ENCODE measurements around the gene EEF1A1. TPM values are rescaled to one million over a fixed set of nuclear protein-coding genes. Genes with fewer than 3 reads are reported as not detected.

Gene EEF1A1
- total and polyA plus RNA-seq, 10 donors: 7,486 to 13,640 (median 9,400) TPM

DNA sequence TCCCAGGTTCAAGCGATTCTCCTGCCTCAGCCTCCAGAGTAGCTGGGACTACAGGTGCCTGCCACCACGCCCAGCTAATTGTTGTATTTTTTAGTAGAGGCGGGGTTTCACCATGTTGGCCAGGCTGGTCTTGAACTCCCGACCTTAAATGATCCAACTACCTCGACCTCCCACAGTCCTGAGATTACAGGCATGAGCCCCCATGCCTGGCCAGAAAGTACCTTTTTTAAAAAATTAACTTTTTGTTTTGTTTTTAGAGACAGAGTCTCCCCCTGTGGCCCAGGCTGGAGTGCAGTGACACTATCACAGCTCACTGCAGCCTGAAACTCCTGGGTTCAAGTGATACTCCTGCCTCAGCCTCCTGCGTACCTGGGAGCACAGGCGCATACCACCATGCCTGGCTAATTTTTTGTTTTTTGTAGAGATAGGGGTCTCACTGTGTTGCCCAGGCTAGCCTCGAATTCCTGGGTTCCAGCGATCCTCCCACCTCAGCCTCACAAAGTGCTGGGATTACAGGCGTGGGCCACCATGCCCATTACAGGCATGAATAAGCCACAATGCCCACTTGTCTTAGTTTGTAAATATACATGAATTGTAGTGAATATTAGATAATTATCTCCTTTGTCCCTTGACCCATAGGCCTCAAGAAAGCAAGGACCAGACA lies 17.4 kb upstream of the EEF1A1 start:
- Histone ChIP-seq H3K4me1 (no peaks in the 10 kb centered on the region), H3K9me3 (no peaks in the 10 kb centered on the region), H3K27ac (no peak overlapping the region), H3K4me3 (no peak overlapping the region), H3K27me3 (replicated peaks in 1 of 7) (no peaks in the 10 kb centered on the region), H3K36me3 (no peaks in the 10 kb centered on the region)
- intact Hi-C loops (cut with DNase I; ENCODE audit: low total_unique reads): no loop called here
- DNase-seq: peak; percentile 22
- TF ChIP-seq, protein P1, sequence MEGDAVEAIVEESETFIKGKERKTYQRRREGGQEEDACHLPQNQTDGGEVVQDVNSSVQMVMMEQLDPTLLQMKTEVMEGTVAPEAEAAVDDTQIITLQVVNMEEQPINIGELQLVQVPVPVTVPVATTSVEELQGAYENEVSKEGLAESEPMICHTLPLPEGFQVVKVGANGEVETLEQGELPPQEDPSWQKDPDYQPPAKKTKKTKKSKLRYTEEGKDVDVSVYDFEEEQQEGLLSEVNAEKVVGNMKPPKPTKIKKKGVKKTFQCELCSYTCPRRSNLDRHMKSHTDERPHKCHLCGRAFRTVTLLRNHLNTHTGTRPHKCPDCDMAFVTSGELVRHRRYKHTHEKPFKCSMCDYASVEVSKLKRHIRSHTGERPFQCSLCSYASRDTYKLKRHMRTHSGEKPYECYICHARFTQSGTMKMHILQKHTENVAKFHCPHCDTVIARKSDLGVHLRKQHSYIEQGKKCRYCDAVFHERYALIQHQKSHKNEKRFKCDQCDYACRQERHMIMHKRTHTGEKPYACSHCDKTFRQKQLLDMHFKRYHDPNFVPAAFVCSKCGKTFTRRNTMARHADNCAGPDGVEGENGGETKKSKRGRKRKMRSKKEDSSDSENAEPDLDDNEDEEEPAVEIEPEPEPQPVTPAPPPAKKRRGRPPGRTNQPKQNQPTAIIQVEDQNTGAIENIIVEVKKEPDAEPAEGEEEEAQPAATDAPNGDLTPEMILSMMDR (IDR thresholded peaks at IDR 0.05 in 8 of 11, conservative IDR thresholded peaks at IDR 0.05 in 3 of 11): no peak
- 84 to 94% (median 90%) methylated on average over 10 of the region's 10 CpGs for WGBS, 5 donors

DNA sequence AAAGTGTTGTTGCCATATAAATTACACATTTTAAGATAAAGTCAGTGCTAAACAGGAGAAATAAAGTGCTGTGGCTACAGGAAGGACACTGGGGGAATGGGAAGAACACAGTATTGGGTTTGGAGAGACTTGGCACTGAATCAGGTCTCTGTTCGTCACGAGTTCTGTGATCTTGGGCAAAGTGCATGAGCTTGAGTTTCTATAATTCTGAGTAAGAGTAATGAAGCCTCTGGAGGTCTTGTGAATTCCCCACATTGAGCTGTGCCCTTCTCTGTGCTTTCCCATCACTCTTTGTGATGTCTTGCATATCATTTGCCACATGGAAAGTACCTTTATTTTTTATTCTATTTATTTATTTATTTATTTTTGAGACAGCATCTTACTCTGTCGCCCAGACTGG lies 16.8 kb upstream of the EEF1A1 start:
- intact Hi-C loops (cut with DNase I; ENCODE audit: low total_unique reads): no loop called here
- Histone ChIP-seq H3K4me1 (no peaks in the 10 kb centered on the region), H3K27me3 (replicated peaks in 1 of 7) (no peaks in the 10 kb centered on the region), H3K9me3 (no peaks in the 10 kb centered on the region), H3K27ac (no peak overlapping the region), H3K36me3 (no peaks in the 10 kb centered on the region), H3K4me3 (no peak overlapping the region)
- DNase-seq: no peak
- 51 to 77% (median 72%) methylated on average over 3 of the region's 3 CpGs for WGBS, 5 donors
- TF ChIP-seq POLR2A (IDR thresholded peaks at IDR 0.05) (no peak), POLR2AphosphoS5 (IDR thresholded peaks at IDR 0.05) (no peak)
- TF ChIP-seq, protein P1 (IDR thresholded peaks at IDR 0.05 in 8 of 11, conservative IDR thresholded peaks at IDR 0.05 in 3 of 11): no peak

DNA sequence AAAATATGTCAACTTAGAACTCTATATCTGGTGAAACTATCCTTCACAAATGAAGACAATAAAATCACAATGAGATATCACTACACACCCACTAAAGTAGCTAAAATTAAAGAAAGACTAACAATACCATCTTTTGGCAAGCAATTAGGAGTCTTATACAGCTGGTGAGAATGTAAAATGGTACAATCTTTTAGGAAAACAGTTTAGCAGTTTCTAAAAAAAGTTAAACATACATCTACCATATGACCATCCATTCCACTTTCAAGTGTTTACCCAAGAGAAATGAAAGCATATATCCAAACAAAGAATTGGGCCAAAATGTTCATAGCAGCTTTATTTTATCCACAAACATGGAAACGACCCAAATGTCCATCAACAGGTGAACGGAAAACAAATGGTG lies 13.8 kb upstream of the EEF1A1 start:
- 82 to 92% (median 90%) methylated on average over 2 of the region's 2 CpGs for WGBS, 5 donors

DNA sequence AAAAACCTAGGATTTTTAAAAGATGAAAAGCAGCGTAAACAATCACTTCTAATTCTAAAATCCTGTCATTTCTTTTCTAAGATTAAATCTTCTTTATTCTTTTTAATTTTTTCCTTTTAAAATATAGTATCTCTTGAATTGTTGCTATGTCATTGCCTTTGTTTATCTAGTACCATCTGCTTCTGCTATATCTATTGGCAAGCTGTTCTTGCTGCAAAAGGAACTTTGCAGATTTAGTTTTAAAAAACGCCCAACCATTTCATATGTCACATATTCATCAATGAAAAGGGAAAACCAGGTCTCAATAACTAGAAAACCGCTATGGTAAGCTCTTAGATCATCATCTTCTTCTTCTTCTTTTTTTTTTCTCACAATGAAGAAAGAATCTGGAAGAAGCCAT lies 11.5 kb upstream of the EEF1A1 start:
- WGBS, 5 donors: 84 to 94% (median 93%) methylated on average over 3 of the region's 3 CpGs
- no peaks in the 10 kb centered on the region for H3K27me3 ChIP-seq (replicated peaks in 1 of 7)
- no peaks in the 10 kb centered on the region for H3K4me1 ChIP-seq
- no peaks in the 10 kb centered on the region for H3K9me3 ChIP-seq
- no peak overlapping the region for H3K4me3 ChIP-seq
- no peaks in the 10 kb centered on the region for H3K36me3 ChIP-seq
- TF ChIP-seq POLR2AphosphoS5 (IDR thresholded peaks at IDR 0.05) (no peak), POLR2A (IDR thresholded peaks at IDR 0.05) (no peak)
- TF ChIP-seq, protein P1 (IDR thresholded peaks at IDR 0.05 in 8 of 11, conservative IDR thresholded peaks at IDR 0.05 in 3 of 11): no peak
- H3K27ac ChIP-seq: no peak overlapping the region
- DNase-seq: no peak
- intact Hi-C loops (cut with DNase I; ENCODE audit: low total_unique reads): no loop called here

More for the DNA sequence above, 13.8 kb upstream of the EEF1A1 start:
- no peak for DNase-seq
- intact Hi-C loops (cut with DNase I; ENCODE audit: low total_unique reads): no loop called here
- H3K4me3 ChIP-seq: no peak overlapping the region
- H3K27me3 ChIP-seq (replicated peaks in 1 of 7): no peaks in the 10 kb centered on the region
- no peaks in the 10 kb centered on the region for H3K4me1 ChIP-seq
- H3K27ac ChIP-seq: no peak overlapping the region
- TF ChIP-seq, protein P1 (IDR thresholded peaks at IDR 0.05 in 8 of 11, conservative IDR thresholded peaks at IDR 0.05 in 3 of 11): no peak
- TF ChIP-seq POLR2AphosphoS5 (IDR thresholded peaks at IDR 0.05): no peak
- TF ChIP-seq POLR2A (IDR thresholded peaks at IDR 0.05): no peak
- H3K36me3 ChIP-seq: no peaks in the 10 kb centered on the region
- H3K9me3 ChIP-seq: no peaks in the 10 kb centered on the region
